HG03558 (cell line): Measurements from ENCODE around the gene CNOT1.
"Not testable (repeated sequence)": the region's sequence is repeated elsewhere in the genome, so short reads cannot be mapped to it uniquely, and the experiment has no call there.

Experiments
- ATAC-seq: cut with Tn5 transposase; IDR thresholded peaks from one replicate; pipeline ENCODE4 v1.9.1; 2021; ENCODE audit warnings: moderate number of reproducible peaks; ENCODE audit not compliant: unreplicated experiment; ENCODE audit errors: extremely low read depth

CNOT1 gene

GRCh38 chr16:58629733-58630640 lies at the start of gene CNOT1:
CNOT1 (minus strand) TSS chr16:58629826; CDS start chr16:58599337, 30,489 bp downstream.
- ATAC-seq = peak; percentile 86

GRCh38 chr16:58678716-58679115 lies 49.1 kb upstream of the CNOT1 start:
- ATAC-seq = no peak

GRCh38 chr16:58678269-58678668 lies 48.6 kb upstream of the CNOT1 start:
- ATAC-seq = no peak

- ATAC-seq = no peak
These were observed 41.4 kb upstream of the CNOT1 start for GRCh38 chr16:58670946-58671583.

- no peak for ATAC-seq
These were observed 40.6 kb upstream of the CNOT1 start for GRCh38 chr16:58670177-58670576.

GRCh38 chr16:58665200-58665599 lies 35.6 kb upstream of the CNOT1 start:
- ATAC-seq = no peak

- ATAC-seq = peak; percentile 59
These were observed 31.7 kb upstream of the CNOT1 start for GRCh38 chr16:58661199-58661830.

GRCh38 chr16:58659911-58660310 lies 30.3 kb upstream of the CNOT1 start:
- ATAC-seq = not testable (repeated sequence)

- no peak for ATAC-seq
These were observed 29.2 kb upstream of the CNOT1 start for GRCh38 chr16:58658796-58659211.

GRCh38 chr16:58656899-58657298 lies 27.3 kb upstream of the CNOT1 start:
- ATAC-seq = no peak

GRCh38 chr16:58655215-58655596 lies 25.6 kb upstream of the CNOT1 start:
- ATAC-seq = no peak

- ATAC-seq = no peak
These were observed 25.1 kb upstream of the CNOT1 start for GRCh38 chr16:58654560-58655214.

- no peak for ATAC-seq
These were observed 23.1 kb upstream of the CNOT1 start for GRCh38 chr16:58652741-58653140.

GRCh38 chr16:58651965-58652348 lies 22.3 kb upstream of the CNOT1 start:
- no peak for ATAC-seq

GRCh38 chr16:58649707-58650106 lies 20.1 kb upstream of the CNOT1 start:
- ATAC-seq = no peak

GRCh38 chr16:58647107-58647506 lies 17.5 kb upstream of the CNOT1 start:
- no peak for ATAC-seq

GRCh38 chr16:58644765-58645487 lies 15.3 kb upstream of the CNOT1 start:
- no peak for ATAC-seq

GRCh38 chr16:58644108-58644507 lies 14.5 kb upstream of the CNOT1 start:
- ATAC-seq = no peak

- no peak for ATAC-seq
These were observed 11.3 kb upstream of the CNOT1 start for GRCh38 chr16:58640949-58641348.

- no peak for ATAC-seq
These were observed 10.2 kb upstream of the CNOT1 start for GRCh38 chr16:58639836-58640235.
